Astrocyte (in vitro differentiated cells and primary cell): ENCODE measurements around the gene ARHGEF10L.

ENCODE experiments used
- EZH2 ChIP-seq: IDR thresholded peaks from 2 replicates; pipeline ENCODE4 v1.6.1; 2012; ENCODE audit warnings: mild to moderate bottlenecking, low read length, inconsistent platforms; ENCODE audit not compliant: insufficient read depth
- TF ChIP-seq, protein P1 (sequence below): IDR thresholded peaks from 2 replicates; pipeline ENCODE4 v1.5.1; 2011; ENCODE audit warnings: low read depth, mild to moderate bottlenecking, inconsistent platforms, low read length, moderate library complexity; ENCODE audit not compliant: insufficient read depth

DNA sequence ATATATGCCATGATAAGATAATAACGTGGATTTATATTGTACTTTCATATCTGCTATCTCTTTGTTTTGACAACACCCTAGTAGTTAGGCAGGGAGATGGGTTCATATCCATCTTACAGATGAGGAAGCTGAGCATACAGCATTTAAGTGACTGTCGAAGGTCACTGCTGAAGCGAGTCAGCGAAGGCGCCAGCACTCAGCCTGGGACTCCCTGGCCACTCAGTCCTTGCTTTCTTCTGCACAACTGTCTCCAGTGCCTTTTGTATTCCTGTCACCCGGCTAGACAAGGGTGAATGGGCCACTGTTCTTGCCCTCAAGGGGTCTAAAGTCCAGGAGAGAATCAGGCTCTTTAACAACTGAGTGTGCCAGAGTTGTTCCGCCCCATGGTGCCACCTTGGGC lies 3.1 kb downstream of the ARHGEF10L start:
- TF ChIP-seq, protein P1, sequence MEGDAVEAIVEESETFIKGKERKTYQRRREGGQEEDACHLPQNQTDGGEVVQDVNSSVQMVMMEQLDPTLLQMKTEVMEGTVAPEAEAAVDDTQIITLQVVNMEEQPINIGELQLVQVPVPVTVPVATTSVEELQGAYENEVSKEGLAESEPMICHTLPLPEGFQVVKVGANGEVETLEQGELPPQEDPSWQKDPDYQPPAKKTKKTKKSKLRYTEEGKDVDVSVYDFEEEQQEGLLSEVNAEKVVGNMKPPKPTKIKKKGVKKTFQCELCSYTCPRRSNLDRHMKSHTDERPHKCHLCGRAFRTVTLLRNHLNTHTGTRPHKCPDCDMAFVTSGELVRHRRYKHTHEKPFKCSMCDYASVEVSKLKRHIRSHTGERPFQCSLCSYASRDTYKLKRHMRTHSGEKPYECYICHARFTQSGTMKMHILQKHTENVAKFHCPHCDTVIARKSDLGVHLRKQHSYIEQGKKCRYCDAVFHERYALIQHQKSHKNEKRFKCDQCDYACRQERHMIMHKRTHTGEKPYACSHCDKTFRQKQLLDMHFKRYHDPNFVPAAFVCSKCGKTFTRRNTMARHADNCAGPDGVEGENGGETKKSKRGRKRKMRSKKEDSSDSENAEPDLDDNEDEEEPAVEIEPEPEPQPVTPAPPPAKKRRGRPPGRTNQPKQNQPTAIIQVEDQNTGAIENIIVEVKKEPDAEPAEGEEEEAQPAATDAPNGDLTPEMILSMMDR, result no peak
- TF ChIP-seq EZH2, result no peak
